Measurements from ENCODE around the gene NREP. TPM values are rescaled to one million over a fixed set of nuclear protein-coding genes. Genes with fewer than 3 reads are reported as not detected.

NREP gene
- total RNA-seq, 1 donor from 2014 or later = 21.6 TPM

DNA sequence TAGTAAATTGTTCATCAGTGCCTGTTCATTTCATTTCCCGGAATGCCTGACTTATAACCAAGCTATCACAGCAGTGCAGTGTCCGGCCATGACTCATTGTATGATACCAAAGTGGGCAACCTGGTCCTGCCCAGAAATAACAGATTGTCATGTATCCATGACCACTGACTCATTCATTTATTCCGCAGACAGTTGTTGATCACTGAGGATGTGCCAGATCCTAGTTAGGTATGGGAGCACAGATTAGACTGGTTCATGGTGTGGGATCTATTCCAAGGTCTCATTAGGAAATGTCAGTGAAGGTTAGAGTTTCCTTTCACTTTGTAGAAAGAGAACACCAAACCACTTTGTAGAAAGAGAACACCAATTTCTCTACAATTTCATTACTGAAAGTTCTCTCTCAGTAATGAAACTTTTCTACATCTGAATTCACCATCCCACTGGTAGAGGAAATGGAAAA lies 8.7 kb downstream of the NREP start:
- H3K36me3 ChIP-seq = no peaks in the 10 kb centered on the region
- ATAC-seq = peak in 1 of 2 donors; percentile 41
- TF ChIP-seq, protein P1, sequence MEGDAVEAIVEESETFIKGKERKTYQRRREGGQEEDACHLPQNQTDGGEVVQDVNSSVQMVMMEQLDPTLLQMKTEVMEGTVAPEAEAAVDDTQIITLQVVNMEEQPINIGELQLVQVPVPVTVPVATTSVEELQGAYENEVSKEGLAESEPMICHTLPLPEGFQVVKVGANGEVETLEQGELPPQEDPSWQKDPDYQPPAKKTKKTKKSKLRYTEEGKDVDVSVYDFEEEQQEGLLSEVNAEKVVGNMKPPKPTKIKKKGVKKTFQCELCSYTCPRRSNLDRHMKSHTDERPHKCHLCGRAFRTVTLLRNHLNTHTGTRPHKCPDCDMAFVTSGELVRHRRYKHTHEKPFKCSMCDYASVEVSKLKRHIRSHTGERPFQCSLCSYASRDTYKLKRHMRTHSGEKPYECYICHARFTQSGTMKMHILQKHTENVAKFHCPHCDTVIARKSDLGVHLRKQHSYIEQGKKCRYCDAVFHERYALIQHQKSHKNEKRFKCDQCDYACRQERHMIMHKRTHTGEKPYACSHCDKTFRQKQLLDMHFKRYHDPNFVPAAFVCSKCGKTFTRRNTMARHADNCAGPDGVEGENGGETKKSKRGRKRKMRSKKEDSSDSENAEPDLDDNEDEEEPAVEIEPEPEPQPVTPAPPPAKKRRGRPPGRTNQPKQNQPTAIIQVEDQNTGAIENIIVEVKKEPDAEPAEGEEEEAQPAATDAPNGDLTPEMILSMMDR (IDR thresholded peaks at IDR 0.05) = no peak
- no peak overlapping the region for H3K27ac ChIP-seq
- no peaks in the 10 kb centered on the region for H3K9me3 ChIP-seq
- DNase-seq = no peak
- intact Hi-C loops (cut with DNase I) = no loop called here
- no peaks in the 10 kb centered on the region for H3K27me3 ChIP-seq (ENCODE audit: low read depth)
- peaks cover 11% of the 10 kb centered on the region for H3K4me1 ChIP-seq
- H3K4me3 ChIP-seq = no peak overlapping the region

- Histone ChIP-seq H3K9me3 (no peaks in the 10 kb centered on the region), H3K4me1 (peaks cover 21% of the 10 kb centered on the region), H3K4me3 (no peak overlapping the region), H3K27me3 (ENCODE audit: low read depth) (no peaks in the 10 kb centered on the region), H3K27ac (no peak overlapping the region), H3K36me3 (no peaks in the 10 kb centered on the region)
- DNase-seq (no peak), ATAC-seq (no peak)
- TF ChIP-seq, protein P1 (IDR thresholded peaks at IDR 0.05) = no peak
- intact Hi-C loops (cut with DNase I) = no loop called here
Observed at GRCh38 chr5:111747337-111747736, 9.7 kb downstream of the NREP start.

DNA sequence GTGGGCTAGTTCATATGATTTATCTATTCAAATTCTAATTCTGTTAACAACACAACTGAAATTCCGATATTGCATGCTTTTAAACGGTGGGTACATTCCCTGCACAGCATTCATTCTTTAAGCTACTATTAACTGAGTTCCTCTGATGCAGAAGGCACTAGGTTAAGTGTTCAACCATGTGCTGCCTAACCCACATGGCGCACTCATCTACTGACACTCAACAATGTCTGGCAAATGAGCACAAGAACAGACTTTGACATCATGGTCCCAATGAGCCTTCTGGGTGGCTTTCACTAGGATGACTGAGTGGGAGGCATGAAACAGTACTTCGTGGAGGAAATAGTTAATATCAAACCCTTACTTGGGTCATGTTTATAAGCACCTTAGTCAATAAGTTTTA lies 10.2 kb downstream of the NREP start:
- H3K27me3 ChIP-seq (ENCODE audit: low read depth) = no peaks in the 10 kb centered on the region
- DNase-seq (no peak), ATAC-seq (no peak)
- H3K4me1 ChIP-seq = peaks cover 27% of the 10 kb centered on the region
- H3K4me3 ChIP-seq = no peak overlapping the region
- TF ChIP-seq, protein P1 (IDR thresholded peaks at IDR 0.05) = no peak
- H3K36me3 ChIP-seq = no peaks in the 10 kb centered on the region
- intact Hi-C loops (cut with DNase I) = no loop called here
- H3K27ac ChIP-seq = no peak overlapping the region
- H3K9me3 ChIP-seq = no peaks in the 10 kb centered on the region

GRCh38 chr5:111745075-111745739 lies 11.8 kb downstream of the NREP start:
- no peaks in the 10 kb centered on the region for H3K36me3 ChIP-seq
- intact Hi-C loops (cut with DNase I) = no loop called here
- H3K27me3 ChIP-seq (ENCODE audit: low read depth) = no peaks in the 10 kb centered on the region
- H3K27ac ChIP-seq = no peak overlapping the region
- ATAC-seq = no peak
- peaks cover 27% of the 10 kb centered on the region for H3K4me1 ChIP-seq
- no peaks in the 10 kb centered on the region for H3K9me3 ChIP-seq
- DNase-seq = no peak
- TF ChIP-seq, protein P1 (IDR thresholded peaks at IDR 0.05) = no peak
- no peak overlapping the region for H3K4me3 ChIP-seq

GRCh38 chr5:111744455-111744854 lies 12.5 kb downstream of the NREP start:
- Histone ChIP-seq H3K27ac (no peak overlapping the region), H3K4me3 (no peak overlapping the region), H3K36me3 (no peaks in the 10 kb centered on the region), H3K27me3 (ENCODE audit: low read depth) (no peaks in the 10 kb centered on the region), H3K4me1 (peaks cover 27% of the 10 kb centered on the region), H3K9me3 (no peaks in the 10 kb centered on the region)
- ATAC-seq = no peak
- TF ChIP-seq, protein P1 (IDR thresholded peaks at IDR 0.05) = no peak
- DNase-seq = no peak
- intact Hi-C loops (cut with DNase I) = no loop called here
